ENCODE data around the gene IPPK.

Gene IPPK

GRCh38 chr9:92616199-92616641 is 53.7 kb downstream of the IPPK start:
- H3K4me1 ChIP-seq, result peaks cover 0 to 72% (median 43%) of the 10 kb centered on the region in 4 donors
- peak overlapping the region; percentile 68 to 80 for H3K27ac ChIP-seq
- DNase-seq, result no peak
- intact Hi-C loops (cut with DNase I; ENCODE audit: low total_unique reads), result loop anchor here (5.0 kb wide), 1 partner anchor 154 kb away; no protein-coding TSS in a partner anchor
- H3K9me3 ChIP-seq, result no peaks in the 10 kb centered on the region
- peaks cover 0 to 68% (median 22%) of the 10 kb centered on the region in 3 donors for H3K36me3 ChIP-seq
- no peak overlapping the region for H3K4me3 ChIP-seq
- no peak for TF ChIP-seq CTCF (IDR thresholded peaks at IDR 0.05)
- no peaks in the 10 kb centered on the region for H3K27me3 ChIP-seq

- Histone ChIP-seq H3K27me3 (no peaks in the 10 kb centered on the region), H3K4me1 (peaks cover 0 to 70% (median 42%) of the 10 kb centered on the region in 4 donors), H3K4me3 (no peak overlapping the region), H3K27ac (peak overlapping the region; percentile 68 to 80), H3K36me3 (peaks cover 0 to 72% (median 22%) of the 10 kb centered on the region in 3 donors), H3K9me3 (no peaks in the 10 kb centered on the region)
- DNase-seq, result no peak
- TF ChIP-seq CTCF (IDR thresholded peaks at IDR 0.05), result no peak
- intact Hi-C loops (cut with DNase I; ENCODE audit: low total_unique reads), result loop anchor here (5.0 kb wide), 1 partner anchor 153 kb away; no protein-coding TSS in a partner anchor
Observed at GRCh38 chr9:92615790-92616189, 54.1 kb downstream of the IPPK start.

DNA sequence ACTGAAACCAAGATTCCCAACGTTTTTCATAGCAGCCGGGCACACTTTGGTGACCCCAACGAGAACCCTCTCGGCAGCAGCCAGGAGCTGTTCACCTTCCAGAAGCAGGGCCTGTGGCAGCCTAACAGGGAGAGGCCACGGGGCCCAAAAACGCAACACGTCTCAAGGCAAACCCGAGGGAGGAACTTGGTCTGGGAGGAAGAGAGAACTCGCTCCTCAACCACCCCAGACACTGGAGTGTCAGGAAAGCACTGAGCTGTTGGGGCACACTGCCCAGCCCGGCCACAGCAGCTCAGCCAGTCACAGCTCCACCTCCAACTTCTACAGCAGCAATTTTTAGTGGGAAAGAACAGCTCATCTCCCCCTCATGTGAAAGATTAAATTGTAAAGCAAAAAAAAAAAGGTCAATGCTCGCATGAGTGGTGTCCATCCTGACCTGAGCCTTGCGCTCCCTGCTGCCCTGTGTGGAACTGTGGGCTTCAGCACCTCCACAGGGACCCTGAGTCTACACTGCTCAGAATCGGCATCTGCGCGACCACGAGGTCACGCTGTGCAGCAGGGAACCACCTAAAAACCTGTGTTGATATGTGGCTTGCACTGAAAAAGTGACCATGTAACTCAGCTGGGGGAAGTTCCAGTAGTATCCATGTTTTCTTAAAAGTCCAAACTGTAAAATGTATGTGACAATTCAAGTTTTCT is 55.0 kb downstream of the IPPK start:
- H3K27ac ChIP-seq, result peak overlapping the region; percentile 68 to 80
- TF ChIP-seq CTCF (IDR thresholded peaks at IDR 0.05), result no peak
- peaks cover 0 to 71% (median 22%) of the 10 kb centered on the region in 3 donors for H3K36me3 ChIP-seq
- DNase-seq, result peak in 1 of 2 donors; percentile 81
- H3K9me3 ChIP-seq, result no peaks in the 10 kb centered on the region
- no peak overlapping the region for H3K4me3 ChIP-seq
- peaks cover 0 to 61% (median 38%) of the 10 kb centered on the region in 4 donors for H3K4me1 ChIP-seq
- H3K27me3 ChIP-seq, result no peaks in the 10 kb centered on the region
- intact Hi-C loops (cut with DNase I; ENCODE audit: low total_unique reads), result loop anchor here (5.0 kb wide), 1 partner anchor 153 kb away; no protein-coding TSS in a partner anchor

DNA sequence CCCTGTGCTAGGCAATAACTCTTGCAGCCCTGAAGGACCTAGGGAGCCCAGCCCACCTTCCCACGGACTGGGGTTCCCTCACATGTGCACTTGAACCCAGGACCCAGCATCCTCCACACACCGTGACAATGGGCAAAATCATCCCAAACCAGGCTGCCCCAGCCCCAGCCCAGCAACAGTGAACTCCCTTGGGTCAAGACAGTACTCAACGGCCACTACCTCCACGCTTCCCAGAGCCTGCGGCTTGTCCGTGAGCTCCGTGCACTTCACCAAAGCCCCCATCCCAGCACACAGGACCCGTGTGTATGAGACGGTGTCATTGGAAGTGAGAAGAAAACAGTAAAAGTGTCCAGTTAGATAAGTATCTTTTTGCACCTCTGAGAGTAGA is 55.8 kb downstream of the IPPK start:
- Histone ChIP-seq H3K27me3 (no peaks in the 10 kb centered on the region), H3K36me3 (peaks cover 0 to 65% (median 19%) of the 10 kb centered on the region in 3 donors)
- TF ChIP-seq CTCF (IDR thresholded peaks at IDR 0.05), result no peak

DNA sequence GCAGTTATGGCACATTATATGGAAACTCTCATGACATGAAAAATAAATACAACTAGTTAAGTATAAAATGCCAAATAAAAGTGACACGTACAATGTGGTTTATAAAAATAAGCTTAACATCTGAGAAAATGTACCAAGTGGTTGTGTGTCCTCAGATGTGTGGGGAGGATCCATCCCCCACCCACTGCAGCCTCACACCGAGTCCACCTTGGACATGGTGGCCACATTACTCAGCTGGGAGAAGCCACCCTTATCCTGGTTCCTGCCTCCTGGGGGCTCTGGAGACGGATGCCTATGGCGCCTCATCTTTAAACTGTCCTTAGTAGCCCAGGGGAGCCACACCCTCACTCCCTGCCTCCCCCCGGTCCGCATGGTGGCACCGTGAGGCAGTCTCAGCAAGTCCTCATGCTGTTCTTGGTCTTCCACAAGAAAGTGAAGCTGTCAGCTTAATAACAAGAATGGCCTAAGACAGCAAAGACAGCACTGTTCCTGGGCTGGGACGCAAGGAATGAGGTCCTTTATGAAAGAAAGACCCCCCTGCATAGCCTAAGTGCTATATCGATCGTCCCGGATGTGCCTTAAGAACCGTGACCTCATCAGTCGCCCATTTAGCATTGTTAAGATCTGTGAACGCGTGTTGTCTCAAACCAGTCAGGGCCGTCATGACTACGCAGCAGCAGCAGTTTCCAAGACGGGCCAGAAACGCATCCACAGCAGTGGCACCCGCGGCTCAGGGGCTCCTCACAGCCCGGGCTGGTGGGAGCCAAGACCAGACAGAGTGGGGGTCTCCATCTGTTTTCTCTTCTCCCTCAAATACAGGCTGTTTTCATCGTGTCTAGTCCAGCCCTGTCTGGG is 56.4 kb downstream of the IPPK start:
- no peak overlapping the region for H3K4me3 ChIP-seq
- H3K27me3 ChIP-seq, result no peaks in the 10 kb centered on the region
- H3K9me3 ChIP-seq, result no peaks in the 10 kb centered on the region
- no peak for DNase-seq
- peak overlapping the region; percentile 68 to 80 for H3K27ac ChIP-seq
- no peak for TF ChIP-seq CTCF (IDR thresholded peaks at IDR 0.05)
- intact Hi-C loops (cut with DNase I; ENCODE audit: low total_unique reads), result no loop called here
- H3K36me3 ChIP-seq, result peaks cover 0 to 65% (median 19%) of the 10 kb centered on the region in 3 donors
- peaks cover 0 to 59% (median 42%) of the 10 kb centered on the region in 4 donors for H3K4me1 ChIP-seq

More for the DNA sequence above, 55.8 kb downstream of the IPPK start:
- H3K4me3 ChIP-seq, result no peak overlapping the region
- H3K27ac ChIP-seq, result peak overlapping the region; percentile 68 to 80
- peaks cover 0 to 59% (median 40%) of the 10 kb centered on the region in 4 donors for H3K4me1 ChIP-seq
- no peaks in the 10 kb centered on the region for H3K9me3 ChIP-seq
- DNase-seq, result no peak
- intact Hi-C loops (cut with DNase I; ENCODE audit: low total_unique reads), result no loop called here
